Endothelial cell of umbilical vein (primary cell): ENCODE results near the gene RGS1.

ENCODE experiments used
- EZH2 ChIP-seq: IDR thresholded peaks from 2 replicates; pipeline ENCODE4 v1.6.1; 2012; ENCODE audit warnings: borderline replicate concordance, low read depth, mild to moderate bottlenecking, moderate library complexity, low read length, inconsistent platforms; ENCODE audit not compliant: severe bottlenecking
- FOS ChIP-seq: IDR thresholded peaks from 2 replicates; pipeline ENCODE4 v1.6.1; 2011; ENCODE audit warnings: mild to moderate bottlenecking, low read length, moderate library complexity, borderline replicate concordance; ENCODE audit not compliant: insufficient read depth
- MYC ChIP-seq: IDR thresholded peaks from one replicate; pipeline ENCODE4 v1.6.1; 2011; ENCODE audit warnings: mild to moderate bottlenecking, low read depth, low read length
- POLR2A ChIP-seq: IDR thresholded peaks from 2 replicates; pipeline ENCODE4 v1.6.1; 2012; ENCODE audit warnings: low read depth, mild to moderate bottlenecking, control low read depth, low read length
- TF ChIP-seq, protein P1 (sequence below), 2 donors: IDR thresholded peaks; 1 replicate in 1 of 2; 2 replicates in 1 of 2; pipeline ENCODE4 v1.5.1; 2011; ENCODE audit warnings: low read length in 2 of 2, mild to moderate bottlenecking in 2 of 2, moderate library complexity in 2 of 2, control low read depth in 1 of 2, inconsistent platforms in 1 of 2, low read depth in 1 of 2; ENCODE audit not compliant: insufficient read depth in 1 of 2; ENCODE audit errors: extremely low read depth in 1 of 2
- TF ChIP-seq, protein P2 (sequence below): IDR thresholded peaks from 2 replicates; pipeline ENCODE4 v1.6.1; 2011; ENCODE audit not compliant: insufficient read depth, insufficient read length

DNA sequence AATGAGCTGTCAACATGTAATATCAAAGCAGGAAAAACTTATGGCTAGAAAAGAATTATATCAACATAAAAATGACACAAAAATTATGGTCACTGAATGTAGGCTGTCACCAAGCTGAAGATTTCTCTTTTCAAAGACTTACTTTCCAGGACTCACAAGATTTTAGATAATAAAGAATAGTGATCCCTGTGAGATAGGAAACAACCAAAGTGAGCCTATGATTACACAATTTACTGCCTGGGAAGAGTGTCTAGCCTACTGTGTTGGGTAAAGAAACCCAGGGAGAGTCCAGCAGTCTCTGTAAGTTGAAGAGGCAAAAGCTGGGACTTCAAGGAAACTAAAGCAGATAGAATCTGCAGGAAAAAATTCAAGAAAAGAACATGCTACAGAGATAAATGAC, 20.2 kb upstream of the RGS1 start:
- TF ChIP-seq MYC (no peak), EZH2 (no peak), POLR2A (no peak), FOS (no peak)
- TF ChIP-seq, protein P1, sequence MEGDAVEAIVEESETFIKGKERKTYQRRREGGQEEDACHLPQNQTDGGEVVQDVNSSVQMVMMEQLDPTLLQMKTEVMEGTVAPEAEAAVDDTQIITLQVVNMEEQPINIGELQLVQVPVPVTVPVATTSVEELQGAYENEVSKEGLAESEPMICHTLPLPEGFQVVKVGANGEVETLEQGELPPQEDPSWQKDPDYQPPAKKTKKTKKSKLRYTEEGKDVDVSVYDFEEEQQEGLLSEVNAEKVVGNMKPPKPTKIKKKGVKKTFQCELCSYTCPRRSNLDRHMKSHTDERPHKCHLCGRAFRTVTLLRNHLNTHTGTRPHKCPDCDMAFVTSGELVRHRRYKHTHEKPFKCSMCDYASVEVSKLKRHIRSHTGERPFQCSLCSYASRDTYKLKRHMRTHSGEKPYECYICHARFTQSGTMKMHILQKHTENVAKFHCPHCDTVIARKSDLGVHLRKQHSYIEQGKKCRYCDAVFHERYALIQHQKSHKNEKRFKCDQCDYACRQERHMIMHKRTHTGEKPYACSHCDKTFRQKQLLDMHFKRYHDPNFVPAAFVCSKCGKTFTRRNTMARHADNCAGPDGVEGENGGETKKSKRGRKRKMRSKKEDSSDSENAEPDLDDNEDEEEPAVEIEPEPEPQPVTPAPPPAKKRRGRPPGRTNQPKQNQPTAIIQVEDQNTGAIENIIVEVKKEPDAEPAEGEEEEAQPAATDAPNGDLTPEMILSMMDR (IDR thresholded peaks at IDR 0.05; ENCODE audit: extremely low read depth in 1 of 2, insufficient read depth in 1 of 2, low read depth in 1 of 2, low read length in 2 of 2), result no peak
- TF ChIP-seq, protein P2, sequence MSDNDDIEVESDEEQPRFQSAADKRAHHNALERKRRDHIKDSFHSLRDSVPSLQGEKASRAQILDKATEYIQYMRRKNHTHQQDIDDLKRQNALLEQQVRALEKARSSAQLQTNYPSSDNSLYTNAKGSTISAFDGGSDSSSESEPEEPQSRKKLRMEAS, result no peak
